SJCRH30 (cell line): Measurements from ENCODE around the gene CCDC27. TPM values are rescaled to one million over a fixed set of nuclear protein-coding genes. Genes with fewer than 3 reads are reported as not detected.
"Not testable (repeated sequence)": the region's sequence is repeated elsewhere in the genome, so short reads cannot be mapped to it uniquely, and the experiment has no call there.

ENCODE experiments used
- DNase-seq, 2 experiments: peaks; one replicate each; pipeline ENCODE4 v3.0.0-alpha.2; 2015 to 2020
- H3K27ac ChIP-seq: fragments of 250-450 bp; sonication (Bioruptor Pico); 2 replicates; pipeline ENCODE4 v1.5.1; 2020; ENCODE audit warnings: mild to moderate bottlenecking, moderate library complexity
- H3K27me3 ChIP-seq: fragments of 250-450 bp; sonication (Bioruptor Pico); 2 replicates; pipeline ENCODE4 v1.5.1; 2020; ENCODE audit warnings: mild to moderate bottlenecking, moderate library complexity
- H3K36me3 ChIP-seq: fragments of 250-450 bp; sonication (Bioruptor Pico); 2 replicates; pipeline ENCODE4 v1.5.1; 2020; ENCODE audit warnings: mild to moderate bottlenecking, moderate library complexity
- H3K4me1 ChIP-seq: fragments of 250-450 bp; sonication (Bioruptor Pico); 2 replicates; pipeline ENCODE4 v1.5.1; 2020; ENCODE audit warnings: mild to moderate bottlenecking, moderate library complexity
- H3K4me3 ChIP-seq: fragments of 250-450 bp; sonication (Bioruptor Pico); 2 replicates; pipeline ENCODE4 v1.5.1; 2020; ENCODE audit warnings: mild to moderate bottlenecking, moderate library complexity
- H3K9me3 ChIP-seq: fragments of 250-450 bp; sonication (Bioruptor Pico); replicated peaks from 2 replicates; pipeline ENCODE4 v1.5.1; 2020; ENCODE audit warnings: mild to moderate bottlenecking, moderate library complexity
- total RNA-seq: library from RNA; depleted of rRNA; stranded (reverse); fragments of >200 nt; shearing (Covaris generic); gene quantifications from 2 replicates; pipeline ENCODE4 v1.2.3, GENCODE V29; 2014

The CCDC27 gene
- total RNA-seq, 1 experiment from 2014 or later: not detected

GRCh38 chr1:3748316-3748900 is 3.8 kb upstream of the CCDC27 start:
- not testable (repeated sequence) for H3K9me3 ChIP-seq, H3K4me1 ChIP-seq, H3K36me3 ChIP-seq, H3K27ac ChIP-seq, H3K27me3 ChIP-seq, H3K4me3 ChIP-seq, DNase-seq

- H3K27me3 ChIP-seq: peaks cover 14% of the 10 kb centered on the region
- no peaks in the 10 kb centered on the region for H3K36me3 ChIP-seq
- no peak overlapping the region for H3K27ac ChIP-seq
- no peak overlapping the region for H3K4me3 ChIP-seq
- H3K9me3 ChIP-seq: no peaks in the 10 kb centered on the region
- H3K4me1 ChIP-seq: no peaks in the 10 kb centered on the region; the same call in 1 of the 2 replicates
- no peak for DNase-seq
These were observed 2.7 kb upstream of the CCDC27 start for GRCh38 chr1:3749512-3749911.

- H3K36me3 ChIP-seq: no peaks in the 10 kb centered on the region
- no peak for DNase-seq
These were observed 1.5 kb upstream of the CCDC27 start for GRCh38 chr1:3750741-3751140.

GRCh38 chr1:3753656-3754454 is 1.6 kb downstream of the CCDC27 start:
- Histone ChIP-seq H3K27me3 (peaks cover 30% of the 10 kb centered on the region), H3K4me1 (no peaks in the 10 kb centered on the region), H3K4me3 (no peak overlapping the region), H3K36me3 (no peaks in the 10 kb centered on the region), H3K27ac (no peak overlapping the region), H3K9me3 (no peaks in the 10 kb centered on the region)
- no peak for DNase-seq

More at GRCh38 chr1:3750741-3751140, 1.5 kb upstream of the CCDC27 start:
- no peaks in the 10 kb centered on the region; the same call in 1 of the 2 replicates for H3K4me1 ChIP-seq
- no peak overlapping the region for H3K27ac ChIP-seq
- peaks cover 21% of the 10 kb centered on the region for H3K27me3 ChIP-seq
- no peaks in the 10 kb centered on the region for H3K9me3 ChIP-seq
- no peak overlapping the region for H3K4me3 ChIP-seq

GRCh38 chr1:3756394-3756793 is 4.1 kb downstream of the CCDC27 start:
- H3K27me3 ChIP-seq: peaks cover 45% of the 10 kb centered on the region
- H3K4me3 ChIP-seq: no peak overlapping the region
- H3K4me1 ChIP-seq: no peaks in the 10 kb centered on the region
- no peak overlapping the region for H3K27ac ChIP-seq
- H3K36me3 ChIP-seq: no peaks in the 10 kb centered on the region
- no peak for DNase-seq
- no peaks in the 10 kb centered on the region for H3K9me3 ChIP-seq

GRCh38 chr1:3759164-3759563 is 6.9 kb downstream of the CCDC27 start:
- no peak for DNase-seq
- no peak overlapping the region for H3K4me3 ChIP-seq
- H3K4me1 ChIP-seq: no peaks in the 10 kb centered on the region
- H3K27me3 ChIP-seq: peaks cover 56% of the 10 kb centered on the region
- no peaks in the 10 kb centered on the region for H3K36me3 ChIP-seq
- H3K9me3 ChIP-seq: no peaks in the 10 kb centered on the region
- H3K27ac ChIP-seq: no peak overlapping the region

- no peak overlapping the region for H3K27ac ChIP-seq
- peaks cover 52% of the 10 kb centered on the region for H3K27me3 ChIP-seq
These were observed 7.5 kb downstream of the CCDC27 start for GRCh38 chr1:3759796-3760195.

GRCh38 chr1:3761296-3762010 is 9.2 kb downstream of the CCDC27 start:
- Histone ChIP-seq H3K27me3 (peaks cover 48% of the 10 kb centered on the region), H3K4me1 (no peaks in the 10 kb centered on the region), H3K9me3 (no peaks in the 10 kb centered on the region), H3K36me3 (no peaks in the 10 kb centered on the region), H3K27ac (no peak overlapping the region), H3K4me3 (no peak overlapping the region)
- DNase-seq: no peak

More at GRCh38 chr1:3759796-3760195, 7.5 kb downstream of the CCDC27 start:
- Histone ChIP-seq H3K4me1 (no peaks in the 10 kb centered on the region), H3K9me3 (no peaks in the 10 kb centered on the region), H3K36me3 (no peaks in the 10 kb centered on the region), H3K4me3 (no peak overlapping the region)
- DNase-seq: no peak

- Histone ChIP-seq H3K4me1 (no peaks in the 10 kb centered on the region), H3K36me3 (no peaks in the 10 kb centered on the region), H3K9me3 (no peaks in the 10 kb centered on the region), H3K27me3 (peaks cover 49% of the 10 kb centered on the region), H3K4me3 (no peak overlapping the region), H3K27ac (no peak overlapping the region)
- DNase-seq: no peak
These were observed 10.1 kb downstream of the CCDC27 start for GRCh38 chr1:3762151-3762872.

GRCh38 chr1:3762873-3763228 is 10.6 kb downstream of the CCDC27 start:
- Histone ChIP-seq H3K27ac (no peak overlapping the region), H3K4me1 (no peaks in the 10 kb centered on the region), H3K27me3 (peaks cover 54% of the 10 kb centered on the region), H3K4me3 (no peak overlapping the region), H3K9me3 (no peaks in the 10 kb centered on the region), H3K36me3 (no peaks in the 10 kb centered on the region)
- DNase-seq: no peak

GRCh38 chr1:3763351-3764125 is 11.3 kb downstream of the CCDC27 start:
- Histone ChIP-seq H3K27ac (no peak overlapping the region), H3K4me1 (no peaks in the 10 kb centered on the region), H3K4me3 (no peak overlapping the region)

GRCh38 chr1:3767328-3767925 is 15.2 kb downstream of the CCDC27 start:
- Histone ChIP-seq H3K27me3 (peaks cover 37% of the 10 kb centered on the region), H3K4me1 (no peaks in the 10 kb centered on the region), H3K9me3 (no peaks in the 10 kb centered on the region), H3K4me3 (no peak overlapping the region), H3K36me3 (no peaks in the 10 kb centered on the region), H3K27ac (no peak overlapping the region)
- DNase-seq: no peak

More at GRCh38 chr1:3763351-3764125, 11.3 kb downstream of the CCDC27 start:
- Histone ChIP-seq H3K36me3 (no peaks in the 10 kb centered on the region), H3K9me3 (no peaks in the 10 kb centered on the region), H3K27me3 (peaks cover 54% of the 10 kb centered on the region)
- no peak for DNase-seq

- no peak for DNase-seq
- Histone ChIP-seq H3K36me3 (no peaks in the 10 kb centered on the region), H3K4me1 (peaks cover 4% of the 10 kb centered on the region; the same call in 1 of the 2 replicates), H3K9me3 (no peaks in the 10 kb centered on the region), H3K27me3 (peaks cover 26% of the 10 kb centered on the region), H3K27ac (no peak overlapping the region), H3K4me3 (no peak overlapping the region)
These were observed 16.7 kb downstream of the CCDC27 start for GRCh38 chr1:3768811-3769390.
